HL-60 (cell line): ENCODE results near the gene MOGAT1.
A peak's percentile ranks its signal among the peaks of the same experiment; 100 is the strongest.

Experiments used
- DNase-seq, 2 experiments: peaks; one replicate each; pipeline ENCODE4 v3.0.0-alpha.2; 2010 to 2020; ENCODE audit warnings: low read depth in 1 of 2, low spot score in 1 of 2
- H3K27ac ChIP-seq: fragments of 250-450 bp; sonication (Bioruptor Pico); replicated peaks from 2 replicates; pipeline ENCODE4 v1.5.1; 2020; ENCODE audit warnings: mild to moderate bottlenecking, moderate library complexity
- H3K27me3 ChIP-seq: fragments of 250-450 bp; sonication (Bioruptor Pico); 2 replicates; pipeline ENCODE4 v1.5.1; 2021; ENCODE audit warnings: mild to moderate bottlenecking, moderate library complexity; ENCODE audit not compliant: insufficient read depth, poor library complexity, severe bottlenecking
- H3K4me3 ChIP-seq: replicated peaks from 2 replicates; pipeline ENCODE4 v1.5.1; 2011; ENCODE audit warnings: mild to moderate bottlenecking, control low read depth, low read length; ENCODE audit not compliant: insufficient read depth
- CTCF ChIP-seq: IDR thresholded peaks from one replicate; pipeline ENCODE4 v1.5.1; 2011; ENCODE audit warnings: low read length, control low read depth, inconsistent platforms; ENCODE audit not compliant: insufficient read depth
- GABPA ChIP-seq: IDR thresholded peaks from 2 replicates; pipeline ENCODE4 v1.6.1; 2012; ENCODE audit warnings: low read depth
- POLR2AphosphoS5 ChIP-seq: IDR thresholded peaks from 2 replicates; pipeline ENCODE4 v1.6.1; 2012; ENCODE audit warnings: low read depth
- SPI1 ChIP-seq: IDR thresholded peaks from 2 replicates; pipeline ENCODE4 v1.6.1; 2012; ENCODE audit warnings: low read depth, mild to moderate bottlenecking, borderline replicate concordance
- TF ChIP-seq, protein P1 (sequence below): IDR thresholded peaks from 2 replicates; pipeline ENCODE4 v1.6.1; 2012; ENCODE audit warnings: low read depth; ENCODE audit not compliant: insufficient replicate concordance

Gene MOGAT1

GRCh38 chr2:222743251-222743812, 71.9 kb downstream of the MOGAT1 start:
- Histone ChIP-seq H3K27me3 (no peaks in the 10 kb centered on the region), H3K4me3 (no peak overlapping the region), H3K27ac (no peak overlapping the region)
- peak; percentile 23 to 35 for DNase-seq
- TF ChIP-seq SPI1 (peak; percentile 82), GABPA (no peak)

GRCh38 chr2:222745836-222746559, 74.5 kb downstream of the MOGAT1 start:
- Histone ChIP-seq H3K4me3 (no peak overlapping the region), H3K27ac (no peak overlapping the region), H3K27me3 (no peaks in the 10 kb centered on the region)
- TF ChIP-seq GABPA (no peak), POLR2AphosphoS5 (no peak), CTCF (no peak), SPI1 (no peak)
- TF ChIP-seq, protein P1, sequence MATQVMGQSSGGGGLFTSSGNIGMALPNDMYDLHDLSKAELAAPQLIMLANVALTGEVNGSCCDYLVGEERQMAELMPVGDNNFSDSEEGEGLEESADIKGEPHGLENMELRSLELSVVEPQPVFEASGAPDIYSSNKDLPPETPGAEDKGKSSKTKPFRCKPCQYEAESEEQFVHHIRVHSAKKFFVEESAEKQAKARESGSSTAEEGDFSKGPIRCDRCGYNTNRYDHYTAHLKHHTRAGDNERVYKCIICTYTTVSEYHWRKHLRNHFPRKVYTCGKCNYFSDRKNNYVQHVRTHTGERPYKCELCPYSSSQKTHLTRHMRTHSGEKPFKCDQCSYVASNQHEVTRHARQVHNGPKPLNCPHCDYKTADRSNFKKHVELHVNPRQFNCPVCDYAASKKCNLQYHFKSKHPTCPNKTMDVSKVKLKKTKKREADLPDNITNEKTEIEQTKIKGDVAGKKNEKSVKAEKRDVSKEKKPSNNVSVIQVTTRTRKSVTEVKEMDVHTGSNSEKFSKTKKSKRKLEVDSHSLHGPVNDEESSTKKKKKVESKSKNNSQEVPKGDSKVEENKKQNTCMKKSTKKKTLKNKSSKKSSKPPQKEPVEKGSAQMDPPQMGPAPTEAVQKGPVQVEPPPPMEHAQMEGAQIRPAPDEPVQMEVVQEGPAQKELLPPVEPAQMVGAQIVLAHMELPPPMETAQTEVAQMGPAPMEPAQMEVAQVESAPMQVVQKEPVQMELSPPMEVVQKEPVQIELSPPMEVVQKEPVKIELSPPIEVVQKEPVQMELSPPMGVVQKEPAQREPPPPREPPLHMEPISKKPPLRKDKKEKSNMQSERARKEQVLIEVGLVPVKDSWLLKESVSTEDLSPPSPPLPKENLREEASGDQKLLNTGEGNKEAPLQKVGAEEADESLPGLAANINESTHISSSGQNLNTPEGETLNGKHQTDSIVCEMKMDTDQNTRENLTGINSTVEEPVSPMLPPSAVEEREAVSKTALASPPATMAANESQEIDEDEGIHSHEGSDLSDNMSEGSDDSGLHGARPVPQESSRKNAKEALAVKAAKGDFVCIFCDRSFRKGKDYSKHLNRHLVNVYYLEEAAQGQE: no peak
- DNase-seq: no peak

DNA sequence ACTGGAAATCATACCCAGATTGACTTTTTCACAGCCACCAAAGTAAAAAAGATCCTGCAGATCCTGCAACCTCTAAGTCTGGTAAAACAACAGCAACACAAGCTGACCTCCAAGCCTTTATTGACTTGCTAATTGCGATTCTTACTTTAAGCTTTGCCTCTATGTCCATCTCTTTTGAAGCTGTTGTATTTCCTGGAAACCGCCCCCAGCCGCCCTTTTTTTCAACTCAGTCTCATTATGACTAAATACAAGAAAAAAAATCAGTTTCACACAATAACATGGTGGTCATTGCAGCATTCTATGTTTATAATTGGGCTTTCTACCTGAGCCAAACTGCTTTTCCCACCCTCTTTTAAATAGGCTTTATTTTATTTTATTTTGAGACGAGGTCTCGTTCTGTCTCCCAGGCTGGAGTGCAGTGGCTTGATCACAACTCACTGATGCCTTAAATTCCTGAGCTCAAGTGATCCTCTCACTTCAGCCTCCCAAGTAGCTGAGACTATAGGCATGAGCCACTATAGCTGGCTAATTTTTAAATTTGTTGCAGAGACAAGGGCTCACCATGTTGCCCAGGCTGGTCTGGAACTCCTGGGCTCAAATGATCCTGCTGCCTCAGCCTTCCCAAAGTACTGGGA, 76.2 kb downstream of the MOGAT1 start:
- Histone ChIP-seq H3K27ac (no peak overlapping the region), H3K27me3 (no peaks in the 10 kb centered on the region), H3K4me3 (no peak overlapping the region)
- TF ChIP-seq, protein P1: no peak
- no peak for TF ChIP-seq POLR2AphosphoS5
- TF ChIP-seq SPI1: no peak
- no peak for TF ChIP-seq GABPA
- TF ChIP-seq CTCF: no peak
- DNase-seq: no peak

GRCh38 chr2:222750533-222750932, 79.1 kb downstream of the MOGAT1 start:
- Histone ChIP-seq H3K27ac (no peak overlapping the region), H3K27me3 (no peaks in the 10 kb centered on the region), H3K4me3 (no peak overlapping the region)
- TF ChIP-seq POLR2AphosphoS5 (no peak), CTCF (no peak), SPI1 (no peak), GABPA (no peak)
- TF ChIP-seq, protein P1: no peak
- DNase-seq: no peak
